Suprapubic skin (tissue), 3 donors: ENCODE measurements around the gene GYPB.
"Not testable (repeated sequence)": the region's sequence is repeated elsewhere in the genome, so short reads cannot be mapped to it uniquely, and the experiment has no call there.

Experiments
- EP300 ChIP-seq: sonication (generic); formaldehyde crosslinking; IDR thresholded peaks from one replicate; pipeline ENCODE4 v1.6.1; 2017; ENCODE audit warnings: antibody characterized with exemption
- POLR2A ChIP-seq, 2 donors: fragments of 450-650 bp; IDR thresholded peaks; one replicate each; pipeline ENCODE4 v1.6.1; 2017; ENCODE audit warnings: antibody characterized with exemption in 2 of 2, mild to moderate bottlenecking in 2 of 2, moderate library complexity in 2 of 2
- TF ChIP-seq, protein P1 (sequence below), 2 donors: fragments of 200-600 bp in 1 of 2; fragments of 450-650 bp in 1 of 2; sonication (generic) in 1 of 2; IDR thresholded peaks; one replicate each; pipeline ENCODE4 v1.5.1; 2016 to 2019; ENCODE audit warnings: antibody characterized with exemption in 2 of 2, mild to moderate bottlenecking in 1 of 2, moderate library complexity in 1 of 2

- TF ChIP-seq EP300; POLR2A (IDR thresholded peaks at IDR 0.05): not testable (repeated sequence)
- TF ChIP-seq, protein P1, sequence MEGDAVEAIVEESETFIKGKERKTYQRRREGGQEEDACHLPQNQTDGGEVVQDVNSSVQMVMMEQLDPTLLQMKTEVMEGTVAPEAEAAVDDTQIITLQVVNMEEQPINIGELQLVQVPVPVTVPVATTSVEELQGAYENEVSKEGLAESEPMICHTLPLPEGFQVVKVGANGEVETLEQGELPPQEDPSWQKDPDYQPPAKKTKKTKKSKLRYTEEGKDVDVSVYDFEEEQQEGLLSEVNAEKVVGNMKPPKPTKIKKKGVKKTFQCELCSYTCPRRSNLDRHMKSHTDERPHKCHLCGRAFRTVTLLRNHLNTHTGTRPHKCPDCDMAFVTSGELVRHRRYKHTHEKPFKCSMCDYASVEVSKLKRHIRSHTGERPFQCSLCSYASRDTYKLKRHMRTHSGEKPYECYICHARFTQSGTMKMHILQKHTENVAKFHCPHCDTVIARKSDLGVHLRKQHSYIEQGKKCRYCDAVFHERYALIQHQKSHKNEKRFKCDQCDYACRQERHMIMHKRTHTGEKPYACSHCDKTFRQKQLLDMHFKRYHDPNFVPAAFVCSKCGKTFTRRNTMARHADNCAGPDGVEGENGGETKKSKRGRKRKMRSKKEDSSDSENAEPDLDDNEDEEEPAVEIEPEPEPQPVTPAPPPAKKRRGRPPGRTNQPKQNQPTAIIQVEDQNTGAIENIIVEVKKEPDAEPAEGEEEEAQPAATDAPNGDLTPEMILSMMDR (IDR thresholded peaks at IDR 0.05) = not testable (repeated sequence)
These were observed 11.5 kb upstream of the GYPB start for GRCh38 chr4:144030708-144031107.
